Left cardiac atrium (tissue), 4 donors: ENCODE measurements around the gene COPE. TPM values are rescaled to one million over a fixed set of nuclear protein-coding genes. Genes with fewer than 3 reads are reported as not detected.

ENCODE experiments used
- ATAC-seq, 2 donors: fragments of 200-7000 bp; cut with Tn5 transposase; one replicate each; pipeline ENCODE4 v1.9.1; 2020; ENCODE audit warnings: mild to moderate bottlenecking in 2 of 2, moderate library complexity in 2 of 2
- DNase-seq: peaks from one replicate; pipeline ENCODE4 v3.0.0-alpha.2; 2020
- intact Hi-C, 2 donors: fragments of 100-400 bp; cut with DNase I; formaldehyde crosslinking; loops; one replicate each; pipeline versions ENCODE4 v1.14.1 to v1.15.1; 2022 to 2023
- total RNA-seq, 2 donors: library from RNA; stranded (reverse); fragmentation: NEBNext Ultra II Directional; extraction: Animal tissue kit (Norgen Biotek cat#: 25700); gene quantifications; one replicate each; pipeline ENCODE4 v1.2.1, GENCODE V29; 2021
- donor health status: DM: no; HTN: yes; CAD: no.
- donor health status: DM: no; HTN: yes; CAD: no; lungs with severe emphysema.
- donor health status: DM: yes; HTN: yes; CAD: no.
- donor health status: Dilated cardiomyopathy.

Gene COPE
- total RNA-seq, 2 donors from 2014 or later = 136 to 149 TPM

- ATAC-seq (peak; percentile 7 to 35), DNase-seq (peak; percentile 67)
- intact Hi-C loops = loop anchor here in 1 of 2 donors (10.0 kb wide), 1 partner anchor 405 kb away; no protein-coding TSS in a partner anchor
Observed at GRCh38 chr19:18859676-18860301, 59.4 kb downstream of the COPE start.

DNA sequence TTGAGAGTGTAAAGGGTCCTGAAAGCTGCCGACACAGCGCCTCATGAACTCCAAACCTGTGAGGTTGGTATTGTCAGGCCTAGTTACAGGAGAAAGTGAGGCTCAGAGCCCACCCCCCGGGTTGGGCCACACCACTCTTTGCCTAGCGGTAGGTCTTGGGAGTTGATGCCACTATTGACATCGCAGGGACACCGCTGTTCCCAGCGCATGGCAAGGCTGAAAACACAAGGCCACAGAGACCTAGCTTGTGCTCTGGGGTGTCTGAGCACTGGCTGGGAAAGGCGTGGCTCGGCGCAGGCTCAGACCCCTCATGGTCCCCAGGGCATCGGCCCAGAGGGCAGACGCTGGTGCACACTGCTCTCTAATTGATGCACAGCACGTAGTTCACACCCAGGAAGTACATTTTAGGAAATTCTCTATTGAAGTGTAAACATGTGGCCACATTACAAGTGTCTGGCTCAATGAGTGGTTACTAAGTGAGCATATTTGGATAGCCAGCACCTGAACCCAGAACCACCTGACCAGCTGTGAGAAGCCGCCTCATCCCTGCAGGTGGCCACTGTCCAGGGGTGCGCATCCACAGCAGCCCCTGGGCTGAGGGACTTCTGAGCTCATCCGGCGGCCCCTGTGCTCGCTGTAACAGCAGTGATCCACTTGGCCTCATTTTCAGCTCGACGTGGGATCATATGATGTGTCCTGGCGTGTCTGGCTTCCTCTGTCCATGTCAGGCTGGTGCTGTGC, 60.1 kb downstream of the COPE start:
- intact Hi-C loops = no loop called here
- DNase-seq (no peak), ATAC-seq (no peak)

DNA sequence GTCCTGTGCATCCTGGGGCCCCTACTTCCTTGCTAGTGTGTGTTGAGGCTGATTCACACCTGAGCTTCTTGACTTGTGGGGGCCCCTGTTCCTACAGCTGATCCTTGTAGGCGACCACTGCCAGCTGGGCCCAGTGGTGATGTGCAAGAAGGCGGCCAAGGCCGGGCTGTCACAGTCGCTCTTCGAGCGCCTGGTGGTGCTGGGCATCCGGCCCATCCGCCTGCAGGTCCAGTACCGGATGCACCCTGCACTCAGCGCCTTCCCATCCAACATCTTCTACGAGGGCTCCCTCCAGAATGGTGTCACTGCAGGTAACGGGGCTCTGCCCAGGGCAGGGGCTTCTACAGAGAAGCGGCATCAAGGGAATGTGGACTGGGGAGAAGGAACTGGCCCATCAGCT, 62.0 kb downstream of the COPE start:
- ATAC-seq = no peak
- DNase-seq = no peak
- intact Hi-C loops = no loop called here

DNA sequence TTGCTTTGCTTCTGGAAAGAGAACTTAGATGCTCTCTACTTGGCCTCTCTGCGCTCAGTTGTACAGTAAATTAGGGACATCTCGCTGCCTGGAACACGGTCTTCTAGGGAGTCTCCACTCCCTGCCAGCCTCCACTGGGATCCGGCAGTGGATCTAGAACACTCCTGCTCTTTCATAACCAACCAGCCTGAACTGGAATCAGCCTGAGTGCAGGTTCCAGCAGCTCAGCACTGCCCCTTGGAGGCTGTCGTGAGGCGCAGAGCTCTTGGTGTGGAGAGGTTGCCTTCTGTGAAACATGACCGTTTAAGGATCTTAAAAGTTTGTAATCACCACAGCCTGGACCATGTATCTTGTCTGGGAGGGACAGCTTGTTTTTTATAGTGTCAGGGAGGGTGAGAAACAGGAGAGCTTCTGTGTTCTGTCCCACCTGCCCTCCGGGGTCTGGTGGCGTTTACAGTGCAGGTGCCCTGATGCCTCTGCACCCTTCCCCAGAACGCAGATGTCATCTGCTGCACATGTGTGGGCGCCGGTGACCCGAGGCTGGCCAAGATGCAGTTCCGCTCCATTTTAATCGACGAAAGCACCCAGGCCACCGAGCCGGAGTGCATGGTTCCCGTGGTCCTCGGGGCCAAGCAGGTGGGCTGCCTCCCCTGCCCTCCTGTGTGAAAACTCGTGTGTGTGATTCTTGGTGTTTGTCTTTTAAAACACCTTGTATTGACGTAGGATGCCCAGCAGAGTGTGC, 62.6 kb downstream of the COPE start:
- intact Hi-C loops = no loop called here
- DNase-seq (no peak), ATAC-seq (peak in 1 of 2 donors; percentile 38)

DNA sequence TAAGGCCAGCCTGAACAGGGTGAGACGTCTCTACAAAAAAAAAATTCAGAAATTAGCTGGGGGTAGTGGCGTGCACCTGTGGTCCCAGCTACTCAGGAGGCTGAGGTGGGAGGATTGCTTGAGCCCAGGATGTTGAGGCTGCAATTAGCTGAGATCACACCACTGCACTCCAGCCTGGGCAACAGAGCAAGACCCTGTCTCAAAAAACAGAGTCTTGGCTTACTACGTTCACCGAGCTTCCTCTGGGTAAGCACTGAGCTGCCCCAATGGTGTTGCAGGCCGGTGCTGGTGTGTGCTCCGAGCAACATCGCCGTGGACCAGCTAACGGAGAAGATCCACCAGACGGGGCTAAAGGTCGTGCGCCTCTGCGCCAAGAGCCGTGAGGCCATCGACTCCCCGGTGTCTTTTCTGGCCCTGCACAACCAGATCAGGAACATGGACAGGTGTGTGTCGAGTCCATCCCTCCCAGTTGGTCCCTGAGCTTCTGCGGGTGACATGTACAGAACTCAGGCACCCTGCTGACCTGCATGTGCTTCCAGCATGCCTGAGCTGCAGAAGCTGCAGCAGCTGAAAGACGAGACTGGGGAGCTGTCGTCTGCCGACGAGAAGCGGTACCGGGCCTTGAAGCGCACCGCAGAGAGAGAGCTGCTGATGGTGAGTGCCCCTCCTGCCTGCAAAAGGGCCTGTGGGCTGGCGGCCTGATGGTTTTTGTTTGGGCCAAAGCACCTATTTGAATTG, 63.4 kb downstream of the COPE start:
- DNase-seq (no peak), ATAC-seq (no peak)
- intact Hi-C loops = no loop called here

GRCh38 chr19:18854982-18855381, 64.2 kb downstream of the COPE start:
- DNase-seq = no peak
- ATAC-seq = no peak
- intact Hi-C loops = no loop called here

GRCh38 chr19:18853755-18854427, 65.3 kb downstream of the COPE start:
- DNase-seq = no peak
- intact Hi-C loops = no loop called here
- ATAC-seq = no peak

DNA sequence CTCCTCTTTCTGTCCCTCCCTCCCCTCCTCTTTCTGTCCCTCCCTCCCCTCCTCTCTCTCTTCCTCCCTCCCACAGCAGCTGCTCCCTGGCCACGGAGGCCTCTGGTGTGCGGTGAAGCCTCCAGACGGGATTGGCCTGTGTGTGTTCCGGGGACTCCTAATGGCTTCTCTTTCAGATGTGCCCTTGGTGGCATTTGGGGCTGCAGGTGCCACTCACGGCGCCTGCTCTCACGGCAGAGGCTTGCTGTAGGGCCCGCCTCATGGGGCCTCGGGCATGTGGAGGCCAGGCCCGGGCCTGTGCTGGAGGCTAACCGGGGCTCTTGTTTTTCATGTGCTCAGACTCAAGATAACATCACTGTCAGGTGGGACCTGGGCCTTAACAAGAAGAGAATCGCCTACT, 66.5 kb downstream of the COPE start:
- ATAC-seq = no peak
- intact Hi-C loops = no loop called here

GRCh38 chr19:18851673-18852325, 67.4 kb downstream of the COPE start:
- intact Hi-C loops = no loop called here
- ATAC-seq (no peak), DNase-seq (no peak)

More for the DNA sequence above, 66.5 kb downstream of the COPE start:
- DNase-seq = no peak

- ATAC-seq = no peak
- intact Hi-C loops = no loop called here
- peak; percentile 13 for DNase-seq
Observed at GRCh38 chr19:18850471-18851375, 68.5 kb downstream of the COPE start.

DNA sequence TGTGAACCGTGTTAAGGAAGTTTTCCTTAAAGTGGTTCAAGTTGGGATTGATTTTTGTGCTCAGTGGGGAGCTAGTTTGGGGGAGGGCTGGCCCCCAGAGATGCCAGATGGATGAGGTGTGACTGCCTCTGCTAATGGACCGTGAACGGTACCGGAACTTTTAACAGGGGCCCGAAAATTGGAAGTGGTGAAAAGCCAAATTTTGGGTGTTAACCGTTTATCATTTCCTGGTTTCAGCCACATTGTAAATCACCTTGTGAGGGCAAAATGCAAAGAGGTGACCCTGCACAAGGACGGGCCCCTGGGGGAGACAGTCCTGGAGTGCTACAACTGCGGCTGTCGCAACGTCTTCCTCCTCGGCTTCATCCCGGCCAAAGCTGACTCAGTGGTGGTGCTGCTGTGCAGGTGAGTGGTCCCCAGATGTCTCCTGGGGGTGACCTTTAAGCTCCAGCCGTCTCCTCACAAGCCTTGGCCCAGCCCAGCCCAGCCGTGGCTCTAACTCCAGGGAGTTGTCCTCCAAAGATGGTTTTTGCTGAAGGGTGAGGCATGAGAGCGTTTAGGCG, 69.3 kb downstream of the COPE start:
- intact Hi-C loops = loop anchor here (5.0 to 10.0 kb wide), 3 partner anchors 253 to 395 kb away; no protein-coding TSS in a partner anchor
- DNase-seq = no peak
- no peak for ATAC-seq

Other genes with a start within 250 kb of the COPE start
- gene CRTC1, start 235.7 kb downstream of the COPE start, total RNA-seq = 10 to 100 TPM; 10.5 to 11.1 TPM
- 1 to 10 TPM; 6.5 to 9.8 TPM for gene COMP, start 128.1 kb downstream of the COPE start, total RNA-seq
- gene UPF1, start 87.4 kb downstream of the COPE start, total RNA-seq = 10 to 100 TPM; 33.9 to 41.1 TPM
- 1 to 10 TPM in 1 of 2 donors, under 1 TPM in 1; 0.80 to 2.1 TPM for gene CERS1, start 23.2 kb downstream of the COPE start, total RNA-seq
- gene DDX49, start 328 bp upstream of the COPE start, total RNA-seq = 10 to 100 TPM; 23.6 to 24.2 TPM
- 10 to 100 TPM; 15.2 to 18.9 TPM for gene HOMER3, start 21.8 kb upstream of the COPE start, total RNA-seq
- gene SUGP2, start 114.1 kb upstream of the COPE start, total RNA-seq = 10 to 100 TPM; 59.7 to 63.7 TPM
- 10 to 100 TPM; 12.9 to 16.9 TPM for gene ARMC6, start 114.2 kb upstream of the COPE start, total RNA-seq
- 10 to 100 TPM; 13.9 to 15.2 TPM for gene SLC25A42, start 144.6 kb upstream of the COPE start, total RNA-seq
- 10 to 100 TPM; 19.1 to 21.2 TPM for gene TMEM161A, start 219.1 kb upstream of the COPE start, total RNA-seq